NCI-H1092 (cell line): Measurements from ENCODE around the gene DSTYK.
"Not testable (repeated sequence)": the region's sequence is repeated elsewhere in the genome, so short reads cannot be mapped to it uniquely, and the experiment has no call there.

ENCODE experiments used
- DNase-seq: peaks from one replicate; lab custom pipeline; 2025; lab: John Stamatoyannopoulos, UW

DSTYK gene

DNA sequence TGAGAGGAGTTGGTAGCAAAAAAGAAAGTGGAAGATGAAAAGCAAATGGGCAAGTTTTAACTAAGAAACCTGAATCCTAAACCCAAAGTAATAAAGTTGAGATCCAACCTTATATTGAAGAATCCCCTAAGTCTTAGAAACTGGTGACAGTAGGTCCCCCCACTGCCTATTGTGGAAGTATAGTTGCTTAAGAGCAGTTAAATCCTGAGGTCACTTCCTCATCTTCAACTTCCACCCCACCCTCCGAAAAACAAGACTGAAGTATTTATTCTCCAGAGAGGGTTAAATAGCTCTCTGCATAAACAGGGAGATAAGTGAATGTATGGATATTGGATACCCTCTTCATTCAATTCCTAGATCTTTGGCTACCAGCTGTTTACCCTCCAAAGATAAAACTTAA lies 3.3 kb upstream of the DSTYK start:
- DNase-seq: no peak

DNA sequence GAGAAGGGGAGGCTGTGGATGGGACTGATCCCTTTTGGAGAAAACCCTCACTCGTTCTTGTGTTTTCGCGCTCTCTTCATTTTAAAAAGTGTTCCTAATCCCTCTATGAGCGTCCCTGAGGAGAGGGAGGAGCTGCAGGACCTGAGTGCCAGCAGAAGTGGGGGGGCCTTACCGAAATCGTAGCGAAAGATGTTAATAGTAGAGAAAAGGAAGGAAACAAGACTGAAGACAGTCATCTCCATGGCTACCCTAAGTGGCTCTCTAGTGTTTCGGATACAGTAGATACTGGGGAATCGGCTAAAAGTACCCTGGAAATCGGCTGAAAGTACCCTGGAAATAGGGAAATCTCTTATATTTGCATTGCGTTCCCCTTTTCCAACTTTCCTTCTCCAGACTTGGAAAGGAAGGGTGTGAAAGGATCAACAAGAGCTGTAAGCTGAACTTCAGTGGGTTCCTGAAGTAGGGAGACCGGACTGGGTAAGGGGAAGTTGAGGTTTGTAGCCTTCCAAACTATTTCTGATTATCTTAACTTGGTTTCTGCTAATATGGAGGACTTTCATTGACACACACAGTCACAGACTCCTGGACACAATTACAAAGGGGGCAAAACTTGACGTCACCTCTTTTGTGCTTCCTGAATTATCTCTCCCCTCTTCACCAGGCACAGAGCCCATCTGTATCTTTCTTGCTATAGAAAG lies 486 bp upstream of the DSTYK start:
- no peak for DNase-seq

- DNase-seq: no peak
These were observed 740 bp downstream of the DSTYK start for GRCh38 chr1:205210756-205211168.

DNA sequence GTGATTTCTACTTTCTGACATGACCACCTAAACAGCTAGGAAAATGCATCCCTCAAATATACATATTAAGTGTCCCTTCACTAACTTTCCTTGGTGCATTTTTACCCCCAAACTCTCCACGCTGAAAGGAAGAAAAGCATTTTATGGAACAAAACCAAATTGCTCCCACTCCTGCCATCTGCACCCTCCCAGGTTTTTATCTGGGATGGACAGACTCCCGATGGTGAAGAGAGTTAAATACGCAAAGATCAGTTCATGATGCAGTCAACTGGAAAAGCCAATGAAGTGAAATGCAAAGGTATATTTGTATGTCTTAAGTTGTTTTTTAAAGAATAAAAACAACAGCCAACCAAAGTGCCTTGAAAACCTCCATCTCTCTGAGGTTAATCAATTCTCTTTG lies 2.7 kb downstream of the DSTYK start:
- DNase-seq: no peak

DNA sequence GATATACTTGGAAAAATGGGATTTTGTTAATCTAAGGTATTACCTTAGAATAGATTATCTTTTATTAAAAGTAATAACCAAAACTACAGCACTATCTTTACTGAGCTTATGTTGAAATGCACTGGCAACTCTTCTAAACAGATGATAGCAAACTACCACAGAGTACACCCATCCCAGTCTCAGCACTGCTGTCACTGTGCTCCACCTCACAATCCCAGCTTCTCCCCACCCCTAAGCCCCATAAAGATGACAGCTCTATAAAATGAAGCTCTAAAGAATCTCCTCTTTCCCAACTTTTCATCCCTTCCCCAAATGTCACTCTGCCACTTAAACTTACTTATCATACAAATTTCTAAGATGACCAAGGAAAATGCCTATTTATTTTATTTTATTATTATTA lies 6.4 kb downstream of the DSTYK start:
- DNase-seq: no peak

GRCh38 chr1:205204552-205204951 lies 7.0 kb downstream of the DSTYK start:
- no peak for DNase-seq

DNA sequence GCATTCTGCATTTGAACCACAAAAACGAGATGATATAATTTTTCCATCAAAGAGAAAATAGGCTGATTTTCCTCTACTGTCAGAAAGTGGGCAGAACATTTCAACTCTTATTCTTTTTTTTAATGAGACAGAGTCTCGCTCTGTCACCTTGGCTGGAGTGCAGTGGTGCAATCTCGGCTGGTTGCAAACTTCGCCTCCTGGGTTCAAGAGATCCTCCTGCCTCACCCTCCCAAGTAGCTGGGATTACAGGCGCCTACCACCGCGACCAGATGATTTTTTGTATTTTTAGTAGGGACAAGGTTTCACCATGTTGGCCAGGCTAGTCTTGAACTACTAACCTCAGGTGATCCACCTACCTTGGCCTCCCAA lies 11.6 kb downstream of the DSTYK start:
- no peak for DNase-seq

GRCh38 chr1:205199090-205199930 lies 12.2 kb downstream of the DSTYK start:
- DNase-seq: no peak

GRCh38 chr1:205192287-205192686 lies 19.2 kb downstream of the DSTYK start:
- no peak for DNase-seq

- no peak for DNase-seq
These were observed 19.9 kb downstream of the DSTYK start for GRCh38 chr1:205191622-205192021.

GRCh38 chr1:205190845-205191577 lies 20.5 kb downstream of the DSTYK start:
- no peak for DNase-seq

- no peak for DNase-seq
These were observed 22.4 kb downstream of the DSTYK start for GRCh38 chr1:205189131-205189530.

DNA sequence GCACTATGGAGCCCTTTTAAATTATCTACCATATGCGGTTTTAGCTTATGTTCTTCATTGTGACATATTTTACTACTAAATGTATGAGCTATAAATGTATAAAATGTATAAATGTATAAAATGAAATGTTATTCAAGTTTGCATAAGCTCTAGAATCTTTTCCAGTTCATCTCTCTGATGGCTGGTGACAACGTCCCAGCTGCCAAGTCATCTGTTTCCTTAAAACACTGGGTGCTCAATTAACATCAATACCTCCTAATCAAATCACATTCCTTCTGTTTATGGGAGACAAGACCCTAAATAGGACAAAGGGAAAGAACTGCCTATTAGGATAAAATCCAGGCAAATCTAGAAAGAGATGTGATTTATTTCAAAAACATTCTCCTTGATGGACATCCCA lies 22.9 kb downstream of the DSTYK start:
- no peak for DNase-seq

DNA sequence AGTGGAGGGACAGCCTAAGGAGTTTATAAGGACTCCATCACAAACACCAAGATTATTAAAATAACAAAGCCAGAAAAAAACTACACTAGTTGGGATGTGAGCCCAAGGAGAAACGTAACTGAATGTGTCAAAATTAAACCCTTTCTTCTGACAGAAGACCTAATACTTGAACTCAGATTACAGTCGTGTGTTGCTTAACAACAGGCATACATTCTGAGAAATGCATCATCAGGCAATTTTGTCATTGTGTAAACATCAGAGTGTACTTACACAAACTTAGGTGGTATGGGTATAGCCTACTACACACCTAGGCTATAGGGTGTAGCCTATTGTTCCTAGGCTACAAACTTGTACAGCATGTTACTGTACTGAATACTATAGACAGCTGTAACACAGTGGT lies 23.4 kb downstream of the DSTYK start:
- no peak for DNase-seq

- no peak for DNase-seq
These were observed 24.1 kb downstream of the DSTYK start for GRCh38 chr1:205187420-205187819.

GRCh38 chr1:205186191-205186590 lies 25.3 kb downstream of the DSTYK start:
- DNase-seq: no peak

DNA sequence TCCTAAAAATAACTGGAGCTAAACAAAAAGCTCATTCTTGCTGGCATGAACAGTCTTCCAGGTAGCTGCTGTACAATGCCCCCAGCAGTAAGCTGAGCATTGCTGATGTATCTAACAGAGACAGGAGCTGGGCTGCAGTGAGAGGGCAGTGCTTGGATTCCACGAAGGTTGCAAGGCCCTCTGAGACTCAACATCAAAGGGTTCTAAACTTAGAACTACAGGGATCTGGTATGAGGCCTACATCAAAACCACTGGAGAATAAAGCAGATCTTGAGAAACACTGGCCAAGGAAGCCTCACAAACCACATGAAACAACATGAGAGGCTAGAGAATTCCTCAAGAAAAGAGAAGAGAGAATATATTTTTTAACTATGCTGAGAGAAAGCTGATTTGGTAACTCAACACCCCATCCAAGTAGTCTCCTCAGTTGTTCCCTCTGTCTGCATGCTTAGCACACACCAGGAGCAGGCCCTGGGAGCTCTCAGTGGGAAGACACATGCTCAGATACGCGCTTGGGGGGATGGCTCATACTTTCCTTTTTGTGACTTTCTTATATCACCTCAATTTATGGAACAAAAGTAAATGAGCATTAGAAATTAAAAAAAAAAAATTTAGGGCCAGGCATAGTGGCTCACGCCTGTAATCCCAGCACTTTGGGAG lies 27.7 kb downstream of the DSTYK start:
- DNase-seq: no peak

DNA sequence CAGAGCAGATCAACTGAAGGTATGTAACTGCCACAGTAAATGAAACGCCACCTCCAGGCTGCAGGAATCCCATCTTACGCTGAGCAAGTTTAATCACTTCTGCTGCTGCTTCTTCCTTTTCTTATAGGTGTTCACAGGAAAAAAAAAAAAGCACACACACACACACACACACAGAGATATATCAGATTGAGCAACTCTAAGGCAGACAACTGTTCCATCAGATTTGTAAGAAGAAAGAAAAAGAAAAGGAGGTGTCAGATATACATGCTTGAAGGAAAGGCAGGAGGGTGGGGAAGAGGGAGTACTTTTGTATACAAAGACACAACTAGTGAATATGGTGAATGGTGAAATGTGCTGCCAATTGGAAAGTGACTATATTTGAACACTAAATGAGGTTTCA lies 28.6 kb downstream of the DSTYK start:
- no peak for DNase-seq

- DNase-seq: not testable (repeated sequence)
These were observed 31.2 kb downstream of the DSTYK start for GRCh38 chr1:205180331-205180730.

DNA sequence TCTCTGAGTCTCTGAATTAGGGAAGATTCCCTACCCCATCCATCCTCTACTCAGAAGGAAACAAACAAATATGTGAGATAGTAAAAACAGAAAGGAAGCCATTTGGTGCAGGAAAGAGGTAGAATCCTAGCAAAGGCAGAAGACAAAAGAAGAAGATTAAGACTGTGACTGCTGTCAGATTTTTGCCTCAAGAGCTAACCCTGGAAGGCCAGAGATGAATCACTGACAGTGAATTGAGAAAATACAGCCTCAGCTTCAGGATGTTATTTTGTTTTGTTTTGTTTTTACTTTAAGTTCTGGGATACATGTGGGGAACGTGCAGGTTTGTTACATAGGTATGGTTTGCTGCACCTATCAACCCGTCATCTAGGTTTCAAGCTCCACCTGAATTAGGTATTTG lies 31.7 kb downstream of the DSTYK start:
- DNase-seq: no peak

DNA sequence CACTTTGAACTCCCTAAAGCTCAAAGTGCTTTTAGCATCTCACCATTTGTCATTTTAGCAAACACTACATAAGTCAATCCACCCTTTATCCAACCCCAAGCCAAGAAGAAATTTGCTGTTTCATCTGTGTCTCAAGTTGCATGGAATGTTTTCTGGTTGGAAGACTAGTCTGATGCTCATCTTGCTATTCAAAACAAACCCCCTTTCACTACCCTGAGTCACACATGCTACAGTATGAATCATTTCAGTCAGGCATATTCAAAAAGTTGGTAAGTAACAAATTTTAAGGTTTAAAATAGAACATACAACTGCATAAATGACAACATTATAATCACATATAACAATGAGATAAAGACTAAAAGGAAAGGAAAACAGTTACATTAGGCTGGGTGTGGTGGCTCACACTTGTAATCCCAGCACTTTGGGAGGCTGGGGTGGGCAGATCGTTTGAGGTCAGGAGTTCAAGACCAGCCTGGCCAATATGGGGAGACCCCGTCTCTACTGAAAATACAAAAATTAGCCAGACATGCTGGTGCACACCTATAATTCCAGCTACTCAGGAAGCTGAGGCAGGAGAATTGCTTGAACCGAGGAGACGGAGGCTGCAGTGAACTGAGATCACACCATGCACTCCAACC lies 38.7 kb downstream of the DSTYK start:
- DNase-seq: no peak

GRCh38 chr1:205171369-205171768 lies 40.1 kb downstream of the DSTYK start:
- no peak for DNase-seq
